ENCODE results near the gene MED13L.

The MED13L gene

DNA sequence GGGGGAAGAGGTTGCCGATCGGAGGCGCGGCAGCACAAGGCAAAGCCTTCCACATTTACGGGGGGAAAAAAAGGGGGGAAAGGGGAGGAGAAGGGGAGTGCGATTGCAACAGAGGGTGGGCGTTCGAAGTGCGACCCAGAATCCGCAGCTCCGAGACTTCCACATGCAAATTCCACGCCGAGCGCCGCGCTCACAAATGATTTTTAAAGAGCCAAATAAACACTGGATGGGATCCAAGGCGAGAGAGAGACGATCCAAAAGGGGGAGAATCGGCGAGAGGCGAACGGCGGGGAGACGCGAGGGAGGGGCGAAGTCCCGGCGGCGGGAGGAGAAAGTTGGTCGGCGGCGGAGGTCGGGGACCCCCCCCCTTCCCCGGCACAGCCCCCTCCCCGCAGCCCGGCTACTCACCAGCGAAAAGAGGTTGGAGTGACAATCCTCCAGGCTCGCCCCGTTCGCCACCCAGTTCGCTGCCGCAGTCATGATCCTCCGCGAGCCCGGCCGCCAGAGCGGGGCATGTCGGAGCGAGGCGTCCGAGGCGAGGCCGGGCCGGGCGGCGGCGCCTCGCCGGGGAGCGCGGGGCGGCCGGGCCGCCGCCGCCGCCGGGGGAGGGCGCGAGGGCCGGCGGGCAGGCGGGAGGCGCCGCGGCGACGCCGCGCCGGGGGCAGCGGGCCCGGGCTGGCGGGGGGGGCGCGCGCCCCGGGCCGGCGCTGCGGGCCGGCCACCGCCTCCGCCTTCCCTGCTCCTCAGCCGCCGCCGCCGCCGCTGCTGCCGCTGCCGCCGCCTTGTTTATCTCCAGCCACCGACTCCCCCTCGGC, 634 bp downstream of the MED13L start:
- peak; percentile 58 for DNase-seq

DNA sequence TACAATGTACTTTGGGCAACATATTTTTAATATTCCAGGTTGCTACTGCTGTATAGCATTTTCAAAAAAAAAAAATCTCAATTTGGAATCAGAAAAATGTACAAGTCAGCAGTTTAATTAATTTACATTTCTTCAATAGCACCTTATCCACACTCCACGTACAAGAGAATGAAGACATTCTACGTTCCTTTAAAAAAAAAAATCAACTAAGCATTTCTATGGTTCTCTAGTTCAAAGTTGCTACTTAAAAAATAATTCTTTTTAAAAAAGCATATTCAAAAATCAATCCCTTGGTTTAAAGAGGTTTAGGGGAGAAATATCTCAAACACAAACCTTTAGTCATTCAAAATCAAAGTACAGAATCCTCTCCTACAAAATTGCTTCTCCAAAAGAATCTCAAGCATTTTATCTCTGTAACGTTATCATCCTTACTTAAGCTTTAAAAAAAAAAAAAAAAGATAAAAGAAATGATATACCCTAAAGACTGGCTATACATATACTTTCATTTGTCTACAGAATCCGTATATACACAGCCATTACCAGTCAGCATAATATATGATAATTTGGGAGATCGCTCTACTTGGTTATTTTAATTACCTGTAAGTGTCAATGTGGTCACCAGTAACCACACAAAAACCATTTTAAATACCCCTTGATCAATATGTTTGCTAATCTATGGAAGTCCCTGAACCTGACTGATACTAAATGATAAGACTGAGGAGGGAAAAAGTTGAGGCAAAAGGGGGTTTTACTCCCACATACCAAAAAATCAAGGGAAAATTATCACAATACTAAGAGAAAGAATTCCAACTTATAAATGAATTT, 2.7 kb downstream of the MED13L start:
- no peak for DNase-seq

GRCh38 chr12:116273813-116274550, 3.5 kb downstream of the MED13L start:
- no peak for DNase-seq

GRCh38 chr12:116267948-116268347, 9.5 kb downstream of the MED13L start:
- no peak for DNase-seq

- no peak for DNase-seq
Observed at GRCh38 chr12:116266631-116267349, 10.7 kb downstream of the MED13L start.

GRCh38 chr12:116266168-116266601, 11.3 kb downstream of the MED13L start:
- DNase-seq = no peak

GRCh38 chr12:116265351-116266147, 11.9 kb downstream of the MED13L start:
- DNase-seq = no peak

DNA sequence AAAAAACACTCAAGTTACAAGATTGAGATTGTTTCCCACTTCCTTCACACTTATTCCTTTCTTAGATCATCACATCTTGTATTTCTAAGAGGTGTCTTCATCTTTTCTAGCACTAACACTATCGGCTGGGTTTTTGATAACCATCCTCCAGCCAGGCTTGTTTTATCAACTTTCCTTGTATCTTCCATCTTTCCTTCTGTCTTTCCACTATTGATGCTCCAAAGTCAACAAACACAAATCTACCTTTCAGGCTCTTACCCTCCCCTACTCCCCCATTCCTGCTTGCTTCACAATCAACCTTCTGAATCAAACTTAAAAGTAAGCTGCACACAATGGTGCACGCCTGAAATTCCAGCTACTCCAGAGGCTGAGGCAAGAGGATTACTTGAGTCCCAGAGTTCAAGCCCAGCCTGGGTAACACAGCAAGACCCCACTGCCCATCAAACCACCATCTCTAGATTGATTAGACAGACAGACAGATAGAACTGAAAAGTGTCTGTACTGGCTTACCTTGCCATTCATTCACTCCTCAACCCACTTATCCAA, 12.9 kb downstream of the MED13L start:
- DNase-seq = no peak

- no peak for DNase-seq
Observed at GRCh38 chr12:116263844-116264243, 13.6 kb downstream of the MED13L start.

- DNase-seq = no peak
Observed at GRCh38 chr12:116263431-116263830, 14.1 kb downstream of the MED13L start.

DNA sequence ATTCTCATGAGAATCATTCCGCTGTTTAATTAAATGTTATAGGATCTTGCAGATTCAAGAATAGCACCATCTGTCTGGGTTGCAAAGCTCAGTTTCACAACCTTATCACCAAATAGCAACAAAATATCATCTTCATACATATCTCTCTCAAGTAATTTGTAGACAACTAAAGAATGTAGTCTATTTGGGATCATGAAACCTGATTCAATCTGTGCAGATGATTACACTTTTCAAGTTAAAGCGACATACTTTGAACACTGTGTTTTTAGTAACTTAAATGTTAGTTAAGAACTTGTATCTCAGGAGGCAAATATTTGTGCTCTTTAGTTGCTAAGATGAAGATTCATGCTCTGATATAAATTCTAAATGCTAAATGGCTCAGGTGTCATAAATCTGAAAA, 14.8 kb downstream of the MED13L start:
- DNase-seq = no peak

- DNase-seq = no peak
Observed at GRCh38 chr12:116261525-116262100, 15.9 kb downstream of the MED13L start.

GRCh38 chr12:116259800-116260577, 17.5 kb downstream of the MED13L start:
- no peak for DNase-seq

- no peak for DNase-seq
Observed at GRCh38 chr12:116257826-116258225, 19.7 kb downstream of the MED13L start.

- DNase-seq = no peak
Observed at GRCh38 chr12:116257215-116257614, 20.3 kb downstream of the MED13L start.

- no peak for DNase-seq
Observed at GRCh38 chr12:116249938-116250337, 27.6 kb downstream of the MED13L start.

- no peak for DNase-seq
Observed at GRCh38 chr12:116248930-116249329, 28.6 kb downstream of the MED13L start.

GRCh38 chr12:116248433-116248832, 29.1 kb downstream of the MED13L start:
- no peak for DNase-seq

- no peak for DNase-seq
Observed at GRCh38 chr12:116247377-116247776, 30.1 kb downstream of the MED13L start.

DNA sequence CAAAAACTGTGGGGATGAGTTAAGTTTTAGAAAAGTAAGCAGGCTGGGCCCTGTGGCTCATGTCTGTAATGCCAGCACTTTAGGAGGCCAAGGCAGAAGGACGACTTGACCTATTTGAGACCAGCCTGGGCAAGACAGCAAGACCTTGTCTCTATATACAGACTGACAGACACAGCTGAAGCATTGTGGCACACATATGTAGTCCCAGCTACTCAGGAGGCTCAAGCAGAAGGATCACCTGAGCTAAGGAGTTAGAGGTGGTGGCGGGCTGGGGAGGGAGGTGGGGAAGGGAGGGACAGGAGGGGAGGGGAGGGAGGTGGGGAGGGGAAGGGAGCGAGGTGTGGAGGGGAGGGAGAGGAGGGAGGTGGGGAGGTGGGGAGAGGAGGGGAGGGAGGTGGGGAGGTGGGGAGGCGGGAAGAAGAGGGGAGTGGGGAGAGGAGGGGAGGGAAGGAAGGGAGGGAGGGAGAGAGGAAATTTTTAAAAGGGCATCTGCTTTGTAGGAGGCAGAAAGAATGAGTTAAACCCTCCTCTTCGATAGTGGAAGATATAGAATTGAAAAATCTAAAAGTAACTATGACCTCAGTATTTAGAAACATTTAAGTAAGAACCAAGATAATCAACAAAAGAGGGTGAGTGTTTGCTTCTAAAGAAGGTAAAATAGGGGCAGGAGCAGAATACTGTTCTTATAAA, 30.9 kb downstream of the MED13L start:
- no peak for DNase-seq
